Measurements from ENCODE around the gene DDIT4L.
"Not testable (repeated sequence)": the region's sequence is repeated elsewhere in the genome, so short reads cannot be mapped to it uniquely, and the experiment has no call there.

The DDIT4L gene

DNA sequence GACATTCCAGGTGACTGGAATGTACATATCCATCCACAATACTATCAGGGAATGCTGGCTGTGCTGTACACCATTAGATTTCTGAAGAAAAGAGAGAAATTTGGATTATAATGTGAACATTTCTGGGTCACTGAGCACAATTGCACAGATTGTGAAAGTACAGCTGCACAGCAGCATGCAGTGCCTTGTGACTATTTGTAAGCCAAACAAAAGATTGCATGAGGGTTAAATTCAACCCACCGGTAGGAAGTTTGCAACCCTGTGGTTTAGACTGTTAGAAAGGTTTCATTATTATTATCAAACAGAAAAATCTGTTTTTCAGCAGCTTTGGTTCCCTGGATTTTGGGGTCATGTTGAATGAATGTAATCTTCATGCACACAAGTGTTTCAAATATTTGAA is 24.5 kb downstream of the DDIT4L start:
- DNase-seq = no peak

DNA sequence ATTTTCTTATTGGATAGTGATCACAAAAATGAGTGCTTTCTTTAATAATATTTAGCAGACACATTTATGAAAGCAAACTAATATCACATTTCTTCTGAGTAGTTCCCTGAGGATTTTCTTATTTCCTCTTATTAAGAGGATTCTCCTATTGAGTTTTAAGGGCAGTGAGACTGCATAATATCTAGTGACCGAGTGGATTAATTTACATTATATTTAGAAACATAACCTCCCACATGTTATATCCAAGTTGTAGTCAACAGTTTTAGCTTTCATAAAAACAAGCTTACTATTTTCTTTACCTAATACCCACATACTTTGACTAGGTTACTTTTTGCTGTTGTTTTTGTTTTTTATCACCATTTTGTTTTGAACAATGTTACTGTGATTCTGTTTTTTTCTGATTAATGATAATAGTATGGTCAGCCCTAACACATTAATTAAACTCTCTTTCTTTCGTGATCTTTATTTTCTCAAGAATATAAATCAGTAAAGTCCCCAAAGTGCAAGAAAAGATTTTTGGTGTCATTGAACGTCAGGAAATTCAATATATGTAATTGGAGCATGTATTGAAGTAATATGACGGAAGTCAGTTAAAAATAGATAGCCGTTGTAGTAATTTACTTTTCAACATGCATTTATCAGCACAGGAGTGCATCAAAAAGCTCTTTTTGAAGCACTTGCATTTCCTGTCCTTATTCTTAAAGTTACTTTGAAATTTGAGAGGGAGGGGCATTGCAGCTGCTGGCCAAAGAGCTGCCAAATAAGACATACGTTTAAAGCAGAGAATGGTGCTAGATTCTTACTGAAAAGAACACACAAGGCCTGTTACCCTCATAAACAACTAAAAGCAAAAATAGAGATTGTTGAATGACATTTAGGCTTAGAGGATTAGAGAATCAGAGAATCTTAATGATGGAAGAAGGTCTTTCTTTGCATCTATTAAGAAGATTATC is 25.2 kb downstream of the DDIT4L start:
- DNase-seq = no peak

DNA sequence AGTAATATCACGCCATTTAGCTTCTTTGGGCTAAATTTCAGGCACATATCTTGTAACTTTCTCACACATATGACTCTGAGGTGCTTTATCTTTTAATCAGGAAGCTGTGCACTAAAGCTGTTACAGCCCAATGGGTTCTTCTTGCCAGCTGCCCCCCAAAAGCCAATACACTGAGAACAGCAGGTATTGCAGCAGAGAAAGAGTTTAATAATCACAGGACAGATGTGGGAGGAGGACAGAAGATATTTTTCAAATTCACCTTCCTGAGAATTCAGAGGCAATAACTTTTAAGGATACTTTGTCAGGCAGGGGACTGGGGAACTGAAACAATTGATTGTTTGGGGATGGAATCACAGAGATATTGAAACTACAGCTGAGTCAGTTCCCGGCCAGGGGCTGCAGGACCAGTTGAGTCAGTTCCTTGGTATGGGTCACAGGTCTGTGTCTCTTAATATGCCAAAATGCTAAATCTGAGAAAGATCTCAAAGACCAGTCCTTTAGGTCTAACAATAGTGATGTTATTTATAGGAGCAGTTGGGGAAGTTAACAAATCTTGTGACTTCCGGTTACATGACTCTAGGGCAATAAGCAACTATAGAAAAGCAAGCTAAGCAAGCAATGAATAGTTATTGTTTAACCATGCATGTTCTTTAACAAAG is 28.1 kb downstream of the DDIT4L start:
- DNase-seq = no peak

DNA sequence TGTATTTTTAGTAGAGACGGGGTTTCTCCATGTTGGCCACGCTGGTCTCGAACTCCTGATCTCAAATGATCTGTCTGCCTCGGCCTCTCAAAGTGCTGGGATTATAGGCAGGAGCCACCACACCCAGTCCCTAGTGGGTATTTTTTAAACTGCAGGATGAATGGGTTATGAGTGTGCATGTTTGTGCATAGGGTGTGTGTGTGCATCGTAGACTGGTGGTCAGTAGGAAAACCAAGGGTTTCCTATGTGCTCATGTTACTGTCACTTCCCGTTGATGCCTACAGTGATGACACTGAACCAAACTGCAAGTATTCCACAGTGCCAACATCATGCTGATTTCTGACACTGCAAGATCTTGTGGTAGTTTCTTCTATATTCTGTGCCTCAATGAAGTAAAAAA is 41.1 kb downstream of the DDIT4L start:
- DNase-seq = no peak

DNA sequence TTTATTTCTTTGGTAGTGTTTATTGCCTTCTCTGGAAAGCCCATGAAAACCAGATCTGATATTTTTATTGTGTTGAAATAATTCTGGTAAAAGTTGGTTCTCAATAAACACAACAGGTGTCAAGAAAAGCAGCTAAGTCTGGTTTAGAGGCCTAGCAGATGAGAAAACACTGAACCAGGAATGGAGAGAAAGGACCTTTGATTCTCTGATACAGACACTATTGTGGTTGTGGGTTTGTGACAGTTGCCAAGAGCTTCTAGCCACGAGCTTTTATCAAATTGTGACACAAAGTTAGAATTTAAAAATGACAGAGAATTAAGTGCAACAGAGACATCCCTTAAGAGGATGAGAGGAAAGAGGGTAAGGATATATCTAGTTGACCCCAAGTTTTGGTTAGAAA is 42.6 kb downstream of the DDIT4L start:
- no peak for DNase-seq

DNA sequence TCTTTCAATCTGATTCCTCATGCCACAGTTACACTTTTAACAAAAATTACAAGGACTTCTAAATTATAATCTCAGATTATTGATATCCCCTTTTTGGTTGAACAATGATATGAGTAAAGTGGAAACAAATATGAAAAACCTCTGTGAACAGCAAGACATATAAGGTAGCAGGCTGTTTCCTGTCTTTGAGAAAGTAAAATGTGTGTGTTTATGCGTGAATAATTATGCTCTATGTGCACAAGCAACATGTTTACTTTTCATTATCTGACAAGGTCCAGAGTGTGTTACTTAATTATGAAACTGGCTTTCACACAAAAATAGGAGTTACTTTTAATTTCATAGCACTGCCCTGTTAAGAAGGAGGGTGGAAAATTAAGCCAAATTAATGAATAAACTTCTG is 43.1 kb downstream of the DDIT4L start:
- DNase-seq = no peak

DNA sequence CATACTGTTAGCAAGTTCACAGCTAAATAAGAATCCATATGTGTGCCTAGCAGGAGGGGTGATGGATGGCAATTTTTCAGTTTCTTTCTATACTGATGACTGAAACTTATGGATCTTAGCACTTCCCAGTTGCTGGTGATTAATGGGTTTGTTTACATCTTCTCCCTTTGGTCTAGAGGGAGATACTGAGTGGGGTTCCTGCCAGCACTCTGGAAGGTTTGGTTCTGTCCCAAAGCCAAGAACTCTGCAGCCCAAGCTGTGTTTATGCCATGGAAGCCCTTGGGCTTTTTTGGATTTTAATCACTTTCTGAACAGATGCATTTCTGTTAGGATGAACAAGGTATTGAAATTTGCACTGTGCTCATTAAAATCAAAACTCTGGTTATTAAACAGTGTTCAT is 43.5 kb downstream of the DDIT4L start:
- DNase-seq = no peak

DNA sequence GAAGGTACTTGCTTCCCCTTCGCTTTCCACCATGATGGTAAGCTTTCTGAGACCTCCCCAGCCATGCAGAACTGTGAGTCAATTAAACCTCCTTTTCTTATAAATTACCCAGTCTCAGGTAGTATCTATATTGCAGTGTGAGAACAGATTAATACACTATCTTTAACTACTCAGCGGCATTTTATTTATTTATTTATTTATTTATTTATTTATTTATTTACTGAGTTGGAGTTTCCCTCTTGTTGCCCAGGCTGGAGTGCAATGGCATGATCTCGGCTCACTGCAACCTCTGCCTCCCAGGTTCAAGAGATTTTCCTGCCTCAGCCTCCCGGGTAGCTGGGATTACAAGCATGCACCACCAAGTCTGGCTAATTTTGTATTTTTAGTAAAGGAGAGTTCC is 52.9 kb downstream of the DDIT4L start:
- DNase-seq = not testable (repeated sequence)

Data from NCI-H748 treated with DMSO at 0.1 percent for 48 hours (cell line).